Ecto neural progenitor cell (in vitro differentiated cells): ENCODE data around the gene SMTNL2.
A peak's percentile ranks its signal among the peaks of the same experiment; 100 is the strongest.
"Not testable (repeated sequence)": the region's sequence is repeated elsewhere in the genome, so short reads cannot be mapped to it uniquely, and the experiment has no call there.

ENCODE experiments used
- DNase-seq: peaks from one replicate; pipeline ENCODE4 v3.0.0-alpha.2; 2018; ENCODE audit warnings: low spot score

SMTNL2 gene

GRCh38 chr17:4560421-4560820 is 23.9 kb upstream of the SMTNL2 start, which contains the start of gene GGT6:
TSS of gene GGT6 (minus strand) at chr17:4560577. CDS start at chr17:4560521, 56 bp downstream.
- DNase-seq: no peak

GRCh38 chr17:4560837-4561256 is 23.5 kb upstream of the SMTNL2 start:
- DNase-seq: peak; percentile 64

GRCh38 chr17:4562015-4562969 is 22.0 kb upstream of the SMTNL2 start:
- no peak for DNase-seq

- DNase-seq: peak; percentile 83
Observed at GRCh38 chr17:4565209-4566141, 18.9 kb upstream of the SMTNL2 start.

- peak; percentile 79 for DNase-seq
Observed at GRCh38 chr17:4566785-4567184, 17.5 kb upstream of the SMTNL2 start.

- no peak for DNase-seq
Observed at GRCh38 chr17:4569591-4569990, 14.7 kb upstream of the SMTNL2 start.

GRCh38 chr17:4572131-4572530 is 12.2 kb upstream of the SMTNL2 start:
- no peak for DNase-seq

GRCh38 chr17:4573115-4573514 is 11.2 kb upstream of the SMTNL2 start:
- no peak for DNase-seq

GRCh38 chr17:4573669-4574068 is 10.7 kb upstream of the SMTNL2 start:
- no peak for DNase-seq

- DNase-seq: no peak
Observed at GRCh38 chr17:4574448-4575045, 9.8 kb upstream of the SMTNL2 start.

GRCh38 chr17:4576161-4576558 is 8.2 kb upstream of the SMTNL2 start:
- DNase-seq: no peak

- DNase-seq: peak; percentile 89
Observed at GRCh38 chr17:4576729-4577322, 7.5 kb upstream of the SMTNL2 start.

GRCh38 chr17:4577386-4577993 is 6.8 kb upstream of the SMTNL2 start:
- DNase-seq: no peak

GRCh38 chr17:4578349-4578748 is 6.0 kb upstream of the SMTNL2 start:
- not testable (repeated sequence) for DNase-seq

- no peak for DNase-seq
Observed at GRCh38 chr17:4579678-4580077, 4.7 kb upstream of the SMTNL2 start.

- no peak for DNase-seq
Observed at GRCh38 chr17:4580291-4580690, 4.0 kb upstream of the SMTNL2 start.

- peak; percentile 60 for DNase-seq
Observed at GRCh38 chr17:4582101-4582501, 2.2 kb upstream of the SMTNL2 start.

- DNase-seq: no peak
Observed at GRCh38 chr17:4582691-4583090, 1.6 kb upstream of the SMTNL2 start.

GRCh38 chr17:4583206-4583605 is 1.1 kb upstream of the SMTNL2 start:
- no peak for DNase-seq

GRCh38 chr17:4583782-4584100 is 588 bp upstream of the SMTNL2 start:
- DNase-seq: no peak

GRCh38 chr17:4584917-4585637 is 748 bp downstream of the SMTNL2 start:
- DNase-seq: peak; percentile 63
